ENCODE results near the gene AP3M1.

GRCh38 chr10:74187237-74187636, 36.6 kb upstream of the AP3M1 start:
- TF ChIP-seq CTCF (conservative IDR thresholded peaks at IDR 0.05; ENCODE audit: low read depth, low read length) (no peak), EZH2 (IDR thresholded peaks at IDR 0.05; ENCODE audit: borderline replicate concordance, low read depth, low read length, poor library complexity, severe bottlenecking) (no peak)

Data from A673 (cell line).